Large intestine (tissue), 3 donors: ENCODE measurements around the gene PITPNB. TPM values are rescaled to one million over a fixed set of nuclear protein-coding genes. Genes with fewer than 3 reads are reported as not detected.
A peak's percentile ranks its signal among the peaks of the same experiment; 100 is the strongest.

Experiments used
- DNase-seq, 2 donors: peaks; one replicate each; pipeline versions ENCODE4 v3.0.0 to v3.0.0-alpha.2; 2013
- H3K27ac ChIP-seq: one replicate; pipeline ENCODE4 v1.5.1; 2013; ENCODE audit warnings: low read length
- H3K27me3 ChIP-seq: 2 replicates; pipeline ENCODE4 v1.6.1; 2013; ENCODE audit warnings: low read length; ENCODE audit not compliant: control insufficient read depth, insufficient read depth
- H3K36me3 ChIP-seq: 2 replicates; pipeline ENCODE4 v1.6.1; 2013; ENCODE audit warnings: low read length; ENCODE audit not compliant: control insufficient read depth, insufficient read depth
- H3K4me1 ChIP-seq: one replicate; pipeline ENCODE4 v1.6.1; 2013; ENCODE audit warnings: low read length; ENCODE audit not compliant: control insufficient read depth, insufficient read depth
- H3K4me3 ChIP-seq: one replicate; pipeline ENCODE4 v1.5.1; 2013; ENCODE audit warnings: low read length
- H3K9me3 ChIP-seq: one replicate; pipeline ENCODE4 v1.6.1; 2013; ENCODE audit warnings: mild to moderate bottlenecking, low read depth, low read length, moderate library complexity; ENCODE audit not compliant: control insufficient read depth
- WGBS: methylation state at CpG from one replicate; pipeline ENCODE4 v1.1.5; 2013; ENCODE audit warnings: low lambda C conversion rate; ENCODE audit not compliant: insufficient coverage; 5-methylcytosine and 5-hydroxymethylcytosine counted together
- polyA plus RNA-seq: library from polyadenylated mRNA; unstranded; fragments of 120-200 nt; gene quantifications from one replicate; pipeline ENCODE4 v1.2.1, GENCODE V29; 2013

PITPNB gene
- polyA plus RNA-seq, 1 donor: 53.4 TPM

DNA sequence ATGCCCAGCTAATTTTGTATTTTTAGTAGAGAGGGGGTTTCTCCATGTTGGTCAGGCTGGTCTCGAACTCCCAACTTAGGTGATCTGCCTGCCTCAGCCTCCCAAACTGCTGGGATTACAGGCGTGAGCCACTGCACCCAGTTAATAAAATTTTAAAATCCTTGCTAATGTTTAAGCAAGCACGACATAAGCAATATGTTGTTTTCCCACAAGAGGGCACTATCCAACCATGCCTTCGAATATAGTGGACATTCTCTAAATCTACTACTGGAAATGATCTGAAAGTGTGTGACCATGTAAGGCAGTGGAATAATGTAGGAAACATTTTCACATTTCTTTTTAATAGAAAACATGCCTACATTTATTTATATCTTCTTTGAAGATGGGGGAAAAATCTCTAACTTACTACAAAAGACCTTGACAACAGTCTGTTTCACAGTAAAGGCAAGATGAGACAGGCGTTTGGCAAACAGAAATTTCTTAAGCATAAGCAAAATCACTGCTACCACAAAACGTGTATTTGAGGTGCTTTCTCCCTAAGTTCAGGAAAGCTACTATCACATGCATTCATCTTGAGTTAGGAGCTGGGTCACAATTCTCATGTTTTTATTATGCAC is 38.2 kb downstream of the PITPNB start:
- peak overlapping the region; percentile 46 for H3K27ac ChIP-seq
- H3K27me3 ChIP-seq: no peaks in the 10 kb centered on the region
- H3K4me1 ChIP-seq: peaks cover 13% of the 10 kb centered on the region
- H3K36me3 ChIP-seq: peaks cover 12% of the 10 kb centered on the region
- peak; percentile 62 to 75 for DNase-seq
- 0% methylated on average over 1 of the region's 6 CpGs for WGBS
- no peak overlapping the region for H3K4me3 ChIP-seq
- no peaks in the 10 kb centered on the region for H3K9me3 ChIP-seq

DNA sequence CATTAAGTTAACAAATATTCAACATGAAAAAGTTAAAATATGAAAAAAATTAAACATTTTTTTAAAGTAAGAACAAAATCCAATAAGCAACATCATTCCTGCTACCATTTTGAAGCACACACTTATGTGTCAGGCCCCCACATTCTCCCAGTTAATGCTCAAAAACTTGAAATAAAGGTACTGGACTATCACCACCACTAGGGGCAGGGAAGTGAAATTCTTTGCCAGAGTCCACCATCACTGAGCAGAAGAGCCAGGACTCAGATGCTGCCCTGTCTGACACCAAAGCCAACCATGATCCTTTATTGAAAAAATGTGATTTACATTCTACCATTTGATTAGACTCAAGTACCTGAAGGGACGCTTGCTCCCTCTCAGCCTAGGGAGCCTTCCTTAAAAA is 39.1 kb downstream of the PITPNB start:
- DNase-seq: no peak
- Histone ChIP-seq H3K27ac (no peak overlapping the region), H3K36me3 (peaks cover 10% of the 10 kb centered on the region), H3K4me1 (peaks cover 14% of the 10 kb centered on the region), H3K9me3 (no peaks in the 10 kb centered on the region), H3K27me3 (no peaks in the 10 kb centered on the region), H3K4me3 (no peak overlapping the region)
- no CpG with 5 or more reads among the region's 1 CpG for WGBS

GRCh38 chr22:27878541-27878940 is 40.5 kb downstream of the PITPNB start:
- Histone ChIP-seq H3K27ac (no peak overlapping the region), H3K9me3 (no peaks in the 10 kb centered on the region), H3K4me3 (no peak overlapping the region), H3K27me3 (no peaks in the 10 kb centered on the region), H3K36me3 (peaks cover 3% of the 10 kb centered on the region), H3K4me1 (peaks cover 19% of the 10 kb centered on the region)
- DNase-seq: no peak

GRCh38 chr22:27877501-27877900 is 41.6 kb downstream of the PITPNB start:
- H3K36me3 ChIP-seq: peaks cover 6% of the 10 kb centered on the region
- no peaks in the 10 kb centered on the region for H3K9me3 ChIP-seq
- H3K4me3 ChIP-seq: no peak overlapping the region
- H3K4me1 ChIP-seq: peaks cover 17% of the 10 kb centered on the region
- WGBS: 87% methylated on average over 2 of the region's 2 CpGs
- H3K27me3 ChIP-seq: no peaks in the 10 kb centered on the region
- DNase-seq: no peak
- no peak overlapping the region for H3K27ac ChIP-seq

DNA sequence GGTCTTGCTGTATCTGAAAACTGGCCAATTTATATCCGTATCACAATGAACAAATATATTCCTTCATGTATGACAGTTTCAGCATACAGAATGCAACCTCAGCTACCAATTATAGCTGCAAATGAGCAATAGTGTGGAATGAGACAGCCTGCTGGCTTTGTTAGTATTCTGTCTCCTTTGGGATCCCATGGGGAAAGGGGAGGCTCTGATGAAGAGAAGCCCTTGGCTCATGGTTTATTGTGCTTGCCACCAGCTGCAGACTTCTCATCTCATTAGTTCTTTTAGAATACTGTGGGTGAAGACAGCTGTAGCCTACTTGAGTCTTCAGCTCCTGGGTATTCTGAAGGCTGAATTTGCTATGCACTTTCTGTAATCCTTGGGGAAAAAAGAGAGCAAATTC is 42.4 kb downstream of the PITPNB start:
- peaks cover 20% of the 10 kb centered on the region for H3K4me1 ChIP-seq
- H3K4me3 ChIP-seq: no peak overlapping the region
- DNase-seq: no peak
- H3K27me3 ChIP-seq: no peaks in the 10 kb centered on the region
- peaks cover 9% of the 10 kb centered on the region for H3K36me3 ChIP-seq
- no CpG with 5 or more reads among the region's 1 CpG for WGBS
- no peaks in the 10 kb centered on the region for H3K9me3 ChIP-seq
- H3K27ac ChIP-seq: no peak overlapping the region

DNA sequence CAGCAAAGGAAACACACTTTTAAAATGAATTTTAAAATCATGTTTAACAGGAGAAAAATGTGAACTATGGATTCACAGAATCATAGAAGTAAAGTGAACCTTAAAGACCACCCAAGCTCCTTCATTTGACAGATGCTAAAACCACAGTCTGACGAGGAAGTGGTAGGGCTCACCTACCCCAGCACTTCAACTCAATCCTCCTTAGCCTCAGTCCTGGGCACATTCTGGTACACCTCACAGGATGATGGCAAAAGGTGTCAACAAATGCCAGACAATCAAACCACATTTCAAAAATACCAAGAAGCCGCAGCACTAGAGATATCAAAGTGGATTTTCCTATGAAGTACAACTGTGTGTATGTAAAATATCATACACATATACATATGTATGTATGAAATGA is 43.1 kb downstream of the PITPNB start:
- peaks cover 13% of the 10 kb centered on the region for H3K36me3 ChIP-seq
- DNase-seq: no peak
- no peaks in the 10 kb centered on the region for H3K9me3 ChIP-seq
- no CpG with 5 or more reads among the region's 2 CpGs for WGBS
- H3K4me1 ChIP-seq: peaks cover 20% of the 10 kb centered on the region
- H3K27ac ChIP-seq: no peak overlapping the region
- H3K4me3 ChIP-seq: no peak overlapping the region
- H3K27me3 ChIP-seq: no peaks in the 10 kb centered on the region

DNA sequence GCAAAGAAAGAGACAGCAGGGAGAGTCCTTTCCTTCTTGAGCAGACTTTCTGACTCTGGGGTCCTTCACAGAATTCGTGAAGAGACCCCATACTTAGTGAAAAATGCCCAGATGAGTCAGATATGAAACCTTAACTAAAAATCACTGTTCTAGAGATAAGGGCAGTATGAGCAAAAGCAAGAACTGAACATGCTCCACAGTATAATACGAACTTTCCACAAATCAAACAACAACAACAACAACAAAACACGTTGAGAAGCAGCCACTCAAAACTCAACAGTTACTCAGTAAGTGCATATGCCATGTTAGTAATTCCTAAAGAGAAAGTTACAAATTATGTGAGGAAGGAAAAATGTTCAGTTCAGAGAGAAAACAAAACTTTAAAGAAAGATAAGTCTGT is 44.3 kb downstream of the PITPNB start:
- Histone ChIP-seq H3K36me3 (peaks cover 13% of the 10 kb centered on the region), H3K27me3 (no peaks in the 10 kb centered on the region), H3K4me3 (no peak overlapping the region), H3K9me3 (no peaks in the 10 kb centered on the region), H3K4me1 (peaks cover 28% of the 10 kb centered on the region), H3K27ac (no peak overlapping the region)
- 83% methylated on average over 1 of the region's 3 CpGs for WGBS
- no peak for DNase-seq

DNA sequence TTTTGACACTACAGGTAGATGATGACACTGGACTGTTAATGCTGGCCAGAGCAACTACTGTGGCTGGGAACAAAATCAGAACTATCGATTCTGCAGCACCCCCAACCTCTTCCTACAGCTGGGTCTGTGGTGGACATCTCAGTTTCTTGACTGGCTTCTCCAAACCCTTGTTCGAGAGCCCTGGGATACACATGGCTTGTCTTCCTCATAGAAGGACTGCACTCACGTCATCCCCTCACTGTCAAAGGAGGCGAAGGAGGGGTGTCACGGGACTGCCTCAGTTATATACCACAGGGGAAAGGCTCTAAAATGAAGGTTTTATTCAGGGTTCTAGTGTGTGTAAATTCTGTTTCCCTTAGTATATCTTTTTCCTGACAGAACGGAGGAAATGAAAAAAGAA is 44.9 kb downstream of the PITPNB start:
- peaks cover 33% of the 10 kb centered on the region for H3K4me1 ChIP-seq
- peaks cover 13% of the 10 kb centered on the region for H3K36me3 ChIP-seq
- no peak for DNase-seq
- H3K4me3 ChIP-seq: no peak overlapping the region
- no peak overlapping the region for H3K27ac ChIP-seq
- H3K27me3 ChIP-seq: no peaks in the 10 kb centered on the region
- no CpG with 5 or more reads among the region's 6 CpGs for WGBS
- H3K9me3 ChIP-seq: no peaks in the 10 kb centered on the region

DNA sequence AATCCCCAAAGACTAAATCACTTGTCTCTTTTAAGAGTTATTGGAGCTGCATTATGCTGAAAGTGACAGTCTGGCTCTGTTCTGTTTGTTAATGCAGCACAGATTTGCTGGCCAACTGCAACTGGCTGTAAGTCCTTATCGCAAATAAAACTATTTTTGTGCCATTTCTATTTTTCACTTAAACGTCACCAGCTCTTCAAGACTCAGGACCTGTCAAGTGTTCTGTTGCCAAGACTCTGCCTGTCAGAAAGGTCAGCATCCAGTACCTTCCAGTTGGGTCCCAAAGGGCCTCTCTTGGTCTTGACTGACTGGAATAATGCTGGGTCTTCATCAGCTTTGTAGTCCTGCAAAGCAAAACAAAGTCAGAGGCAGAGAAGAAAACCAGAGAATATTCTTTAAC is 45.6 kb downstream of the PITPNB start:
- H3K4me1 ChIP-seq: peaks cover 35% of the 10 kb centered on the region
- no peaks in the 10 kb centered on the region for H3K27me3 ChIP-seq
- H3K27ac ChIP-seq: no peak overlapping the region
- 90% methylated on average over 2 of the region's 2 CpGs for WGBS
- no peak for DNase-seq
- H3K9me3 ChIP-seq: no peaks in the 10 kb centered on the region
- H3K36me3 ChIP-seq: peaks cover 13% of the 10 kb centered on the region
- no peak overlapping the region for H3K4me3 ChIP-seq

DNA sequence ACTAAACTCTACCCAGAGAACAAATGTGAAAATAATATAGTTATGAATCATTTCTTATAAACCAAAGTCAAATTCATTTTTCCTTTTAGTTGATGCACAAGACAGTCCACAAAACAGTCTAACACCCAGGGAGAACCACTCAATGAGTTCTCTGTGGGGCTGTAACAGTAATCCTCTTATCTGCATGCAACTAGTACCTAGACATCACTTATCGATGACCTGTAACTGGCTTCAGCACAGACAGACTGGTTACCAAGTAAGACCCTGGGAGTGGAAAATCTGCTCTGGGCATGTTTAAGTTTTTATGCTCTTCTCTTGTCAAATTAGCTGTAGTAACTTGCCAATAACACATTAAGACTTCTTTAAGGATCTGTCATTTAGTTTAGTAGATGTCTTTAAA is 46.6 kb downstream of the PITPNB start:
- no peaks in the 10 kb centered on the region for H3K27me3 ChIP-seq
- peaks cover 44% of the 10 kb centered on the region for H3K4me1 ChIP-seq
- peak overlapping the region; percentile 8 for H3K27ac ChIP-seq
- peaks cover 13% of the 10 kb centered on the region for H3K36me3 ChIP-seq
- DNase-seq: no peak
- WGBS: 80% methylated on average over 1 of the region's 1 CpG
- H3K9me3 ChIP-seq: no peaks in the 10 kb centered on the region
- no peak overlapping the region for H3K4me3 ChIP-seq

DNA sequence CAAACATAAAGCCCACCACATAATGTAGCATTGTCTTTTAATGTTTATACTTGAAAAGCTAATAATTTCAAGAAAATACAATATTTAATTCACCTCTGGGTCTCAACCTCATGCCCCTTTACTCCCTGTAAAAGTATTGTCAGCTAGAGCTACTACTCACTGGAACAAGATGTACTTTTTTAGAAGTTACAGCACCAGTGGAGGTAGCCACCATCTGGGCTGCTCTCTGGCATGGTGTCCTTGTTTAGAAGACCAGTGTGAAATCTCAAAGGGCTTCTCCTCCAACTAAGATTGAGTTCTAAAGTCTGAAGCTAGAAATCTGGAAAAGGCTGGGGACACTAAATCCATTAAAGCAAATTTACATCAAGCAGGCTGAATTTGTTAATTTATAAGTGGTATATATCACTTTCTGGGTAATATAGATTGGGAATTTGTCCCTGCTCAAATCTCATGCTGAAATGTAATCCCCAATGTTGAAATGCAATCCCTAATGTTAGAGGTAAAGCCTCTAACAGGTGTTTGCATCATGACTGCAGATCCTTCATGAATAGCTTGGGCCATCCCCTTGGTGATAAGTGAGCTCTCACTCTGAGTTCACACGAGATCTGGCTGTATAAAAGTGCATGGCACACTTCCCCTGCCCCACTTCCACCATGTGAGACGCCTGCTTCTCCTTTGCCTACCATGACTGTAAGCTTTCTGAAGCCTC is 47.6 kb downstream of the PITPNB start:
- H3K4me3 ChIP-seq: no peak overlapping the region
- no peaks in the 10 kb centered on the region for H3K27me3 ChIP-seq
- peak overlapping the region; percentile 90 for H3K27ac ChIP-seq
- no peak for DNase-seq
- H3K9me3 ChIP-seq: no peaks in the 10 kb centered on the region
- no CpG with 5 or more reads among the region's 2 CpGs for WGBS
- peaks cover 13% of the 10 kb centered on the region for H3K36me3 ChIP-seq
- H3K4me1 ChIP-seq: peaks cover 54% of the 10 kb centered on the region
